Prostate gland (tissue), 2 donors: Measurements from ENCODE around the gene S100A9.

ENCODE experiments used
- CTCF ChIP-seq, 4 experiments: fragments of 200-600 bp in 2 of 4; fragments of 450-650 bp in 2 of 4; sonication (generic) in 2 of 4; IDR thresholded peaks; 1 replicate in 3 of 4; 2 replicates in 1 of 4; pipeline ENCODE4 v1.5.1; 2016 to 2019; ENCODE audit warnings: antibody characterized with exemption in 4 of 4, mild to moderate bottlenecking in 2 of 4, moderate library complexity in 2 of 4
- POLR2A ChIP-seq: fragments of 450-650 bp; IDR thresholded peaks from one replicate; pipeline ENCODE4 v1.6.1; 2016; ENCODE audit warnings: antibody characterized with exemption, mild to moderate bottlenecking
- POLR2AphosphoS5 ChIP-seq: sonication (generic); formaldehyde crosslinking; IDR thresholded peaks from one replicate; pipeline ENCODE4 v1.6.1; 2017; ENCODE audit warnings: antibody characterized with exemption

GRCh38 chr1:153364766-153365666 is 7.4 kb downstream of the S100A9 start:
- TF ChIP-seq POLR2AphosphoS5 (no peak), POLR2A (no peak), CTCF (IDR thresholded peaks at IDR 0.05) (peak in 1 of 4 experiments; percentile 36)
